HG03196 (cell line): ENCODE results near the gene MAN1A2.
A peak's percentile ranks its signal among the peaks of the same experiment; 100 is the strongest.

ENCODE experiments used
- ATAC-seq: cut with Tn5 transposase; IDR thresholded peaks from one replicate; pipeline ENCODE4 v1.9.1; 2021; ENCODE audit not compliant: unreplicated experiment

Gene MAN1A2

DNA sequence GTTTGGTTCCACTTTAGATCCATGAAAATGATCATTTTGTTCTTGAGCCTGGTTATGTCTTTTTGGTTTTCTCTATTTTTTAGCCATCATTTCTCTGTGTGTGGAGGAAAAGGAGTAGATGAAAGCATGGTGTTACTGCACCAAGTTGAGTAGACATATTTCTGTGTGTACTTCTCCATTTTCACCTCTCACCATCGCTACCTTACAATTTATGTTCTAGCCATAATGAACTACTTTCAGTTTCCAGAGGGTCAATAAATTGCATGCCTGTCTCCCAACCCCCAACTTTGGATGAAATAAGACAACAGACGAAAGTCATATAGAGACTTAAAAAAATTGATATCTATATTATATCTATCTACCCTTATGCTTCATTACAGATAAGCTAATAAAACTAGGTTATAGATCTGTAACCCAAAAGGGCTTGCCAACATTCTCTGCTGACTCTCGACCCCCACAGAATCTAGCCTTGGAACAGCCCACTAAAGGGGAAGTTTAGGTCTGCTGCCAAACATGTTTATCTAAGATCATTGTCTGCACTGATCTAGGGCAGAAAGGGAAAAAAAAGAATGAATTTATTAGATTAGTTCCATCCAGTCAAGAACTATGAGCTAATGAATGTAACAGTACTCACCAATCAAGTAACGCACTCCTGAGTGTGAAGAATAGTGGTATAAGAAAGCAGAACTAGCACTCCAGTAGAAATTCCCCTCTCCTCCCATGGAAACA lies 7.5 kb upstream of the MAN1A2 start:
- no peak for ATAC-seq

- no peak for ATAC-seq
These were observed 4.3 kb upstream of the MAN1A2 start for GRCh38 chr1:117362986-117363385.

DNA sequence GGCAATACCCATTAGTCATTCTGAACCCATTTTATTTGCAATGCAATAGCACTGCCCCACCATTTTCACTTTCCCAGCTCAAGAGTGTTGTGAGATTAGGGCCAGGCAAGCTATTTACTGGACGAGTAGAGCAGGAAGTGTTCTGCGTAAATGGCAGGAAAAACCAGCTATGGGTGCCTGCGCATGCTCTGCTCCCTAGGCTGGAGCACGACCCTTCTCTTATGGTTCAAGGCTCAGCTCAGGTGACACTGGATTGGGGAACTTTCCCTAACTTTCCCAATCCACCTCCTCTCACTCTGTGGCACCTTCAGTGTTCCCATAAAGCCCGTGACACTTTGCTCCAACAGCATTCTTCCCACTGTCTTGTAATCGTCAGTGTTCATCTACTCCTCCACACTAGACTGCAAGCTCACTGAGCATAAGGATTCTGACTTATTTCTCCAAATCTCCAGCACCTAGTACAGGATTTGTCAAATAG lies 3.6 kb upstream of the MAN1A2 start:
- no peak for ATAC-seq

DNA sequence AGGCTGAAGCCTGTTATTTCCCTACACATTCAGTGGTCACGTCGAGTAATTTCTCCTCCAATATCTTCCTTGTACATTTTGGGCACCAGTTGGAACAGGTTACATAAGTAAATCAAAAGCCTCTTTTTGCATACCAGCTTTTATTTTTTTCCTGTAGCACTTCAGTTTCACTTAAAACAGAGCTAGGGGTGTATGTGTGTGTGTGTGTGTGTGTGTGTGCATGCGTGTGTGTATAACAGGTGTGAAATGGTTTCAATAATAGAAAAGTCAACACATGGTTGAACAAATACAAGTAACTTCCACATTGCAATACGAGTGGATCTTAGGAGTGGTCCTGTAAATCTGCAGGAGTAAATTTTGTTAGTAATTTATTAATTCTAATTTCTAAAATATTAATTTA lies 3.0 kb upstream of the MAN1A2 start:
- no peak for ATAC-seq

DNA sequence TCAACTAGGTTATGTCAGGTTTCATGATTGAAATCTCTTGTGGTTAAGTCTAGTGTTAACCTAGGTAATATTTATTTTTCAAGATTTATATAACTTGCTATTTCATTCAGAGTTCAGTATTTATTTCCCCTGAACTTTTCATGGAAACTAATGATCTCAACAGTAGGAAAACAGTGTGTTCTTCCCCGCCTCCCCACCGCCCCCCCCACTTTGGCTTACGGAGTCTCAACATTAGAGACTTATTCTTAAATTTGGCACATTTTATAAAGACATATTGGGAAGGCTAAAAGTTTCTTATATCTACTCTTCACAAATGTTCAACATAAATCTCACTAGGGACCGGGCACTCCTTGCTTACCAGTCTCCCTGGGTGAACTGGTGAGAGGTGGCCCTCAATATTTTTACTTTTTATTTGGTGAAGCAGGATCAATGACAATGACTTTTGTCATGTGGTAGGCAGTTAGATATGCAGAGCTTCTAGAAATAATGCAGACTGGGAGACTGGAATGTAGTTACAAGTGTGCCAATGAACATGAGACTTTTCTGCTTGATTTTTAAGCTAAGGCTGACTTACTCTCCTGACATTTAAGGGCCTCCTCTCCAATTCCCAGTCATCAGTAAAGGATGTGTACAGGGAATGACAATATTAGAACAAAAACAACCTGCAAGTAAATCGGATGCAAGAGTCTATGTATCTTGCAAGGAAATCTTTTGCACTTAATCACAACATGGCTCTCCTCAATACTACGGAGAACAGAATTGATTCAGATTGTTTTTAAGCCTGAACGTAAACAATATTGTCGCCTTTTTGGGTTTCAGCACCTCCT lies 1.7 kb upstream of the MAN1A2 start:
- ATAC-seq = no peak

DNA sequence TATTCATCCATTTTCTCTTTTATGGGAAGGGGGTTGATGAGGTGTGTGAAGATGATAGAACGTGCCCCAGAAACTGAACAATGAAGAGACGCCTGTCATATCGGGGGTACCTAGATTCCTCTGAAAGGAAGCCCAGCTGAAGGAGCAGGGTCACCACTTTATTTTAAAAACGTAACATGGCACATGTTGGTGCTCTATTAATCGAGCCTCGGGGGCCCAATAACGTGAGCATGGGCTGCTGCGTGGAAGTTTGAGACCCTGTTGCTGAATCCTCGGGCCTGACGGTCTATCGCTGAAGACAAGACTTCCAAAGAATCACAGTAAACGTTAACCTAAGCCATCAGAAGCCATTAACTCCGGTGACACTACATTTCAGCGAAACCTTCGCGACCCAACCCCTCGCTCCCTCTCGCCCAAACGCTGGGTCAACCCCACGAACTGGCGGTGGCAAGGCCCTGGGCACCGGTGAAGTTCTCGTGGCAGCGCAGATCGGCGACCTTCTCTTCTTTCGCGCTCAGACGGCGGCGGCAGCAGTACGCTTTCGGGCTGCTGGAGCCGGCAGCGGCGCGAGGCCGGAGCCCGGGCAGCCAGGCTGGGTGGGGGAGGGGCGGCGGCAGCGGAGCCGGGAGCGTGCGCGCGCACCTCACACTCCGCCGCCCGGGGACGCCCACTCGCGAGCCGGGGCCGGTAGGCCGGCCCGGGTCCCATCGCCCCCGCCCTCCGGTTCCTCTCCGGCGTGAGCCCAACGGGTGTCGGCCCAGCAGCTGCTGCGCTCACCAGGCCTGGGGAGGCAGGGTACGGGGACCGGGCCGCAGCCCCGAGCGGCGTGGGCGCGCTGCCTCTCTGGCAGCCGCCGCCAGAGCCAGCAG lies 838 bp upstream of the MAN1A2 start:
- ATAC-seq = peak; percentile 38

DNA sequence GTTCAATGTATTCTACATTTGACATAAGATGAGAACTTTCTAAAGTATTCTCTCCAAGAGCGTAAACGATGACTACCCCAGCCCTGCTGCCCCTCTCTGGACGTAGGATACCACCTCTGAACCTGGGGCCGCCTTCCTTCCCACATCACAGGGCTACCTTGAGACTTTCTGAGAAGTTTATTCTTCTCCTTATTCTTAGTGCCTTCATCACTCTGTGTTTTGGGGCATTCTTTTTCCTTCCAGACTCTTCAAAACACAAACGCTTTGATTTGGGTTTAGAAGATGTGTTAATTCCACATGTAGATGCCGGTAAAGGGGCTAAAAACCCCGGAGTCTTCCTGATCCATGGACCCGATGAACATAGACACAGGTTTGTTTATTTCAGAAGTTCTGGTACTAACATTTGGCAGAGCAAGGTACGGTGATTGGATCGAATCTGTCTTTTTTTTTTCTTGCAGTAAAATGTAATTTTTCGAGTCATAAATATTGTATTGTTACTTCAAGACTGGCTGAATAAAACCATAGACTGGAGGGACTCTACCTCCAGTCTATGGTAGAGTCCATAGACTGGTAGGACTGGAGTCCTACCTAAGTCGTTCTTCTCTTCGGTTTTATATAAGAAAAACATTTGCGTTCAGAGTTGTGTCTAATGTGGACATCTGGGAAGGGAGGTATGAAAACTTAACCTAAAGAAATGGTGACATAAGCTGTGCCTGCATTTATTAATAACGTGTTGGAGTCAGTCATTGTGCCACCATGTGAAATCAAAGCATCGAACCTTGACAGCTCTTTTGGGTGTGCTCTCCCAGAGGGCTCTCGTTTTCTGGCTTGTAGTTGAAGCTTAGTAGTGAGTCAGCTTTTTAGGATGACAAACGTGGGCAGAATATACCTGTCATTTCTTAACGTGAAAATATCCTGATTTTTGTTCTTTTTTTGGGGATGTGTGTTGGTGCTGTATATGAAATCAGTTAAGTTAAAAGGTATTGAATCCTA lies 1.2 kb downstream of the MAN1A2 start:
- ATAC-seq = peak; percentile 23

DNA sequence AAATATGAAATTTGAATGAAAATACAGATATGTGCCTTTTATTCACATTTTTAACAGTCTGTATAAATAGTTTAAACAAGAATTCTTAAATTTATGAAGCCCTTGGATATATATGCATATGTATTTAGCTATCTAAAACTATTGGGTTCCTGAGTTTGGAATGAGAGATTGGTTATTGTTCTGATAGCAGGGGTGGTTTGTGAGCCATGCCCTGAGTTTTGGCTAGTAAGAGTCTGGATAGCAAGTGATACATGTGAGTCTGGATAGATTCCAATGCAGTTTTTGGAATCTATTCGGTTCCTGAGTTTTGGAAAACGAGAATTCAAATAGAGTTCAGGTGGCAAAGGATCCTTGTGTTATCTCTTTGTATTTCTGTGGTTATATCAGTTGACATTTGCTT lies 2.8 kb downstream of the MAN1A2 start:
- ATAC-seq = no peak

DNA sequence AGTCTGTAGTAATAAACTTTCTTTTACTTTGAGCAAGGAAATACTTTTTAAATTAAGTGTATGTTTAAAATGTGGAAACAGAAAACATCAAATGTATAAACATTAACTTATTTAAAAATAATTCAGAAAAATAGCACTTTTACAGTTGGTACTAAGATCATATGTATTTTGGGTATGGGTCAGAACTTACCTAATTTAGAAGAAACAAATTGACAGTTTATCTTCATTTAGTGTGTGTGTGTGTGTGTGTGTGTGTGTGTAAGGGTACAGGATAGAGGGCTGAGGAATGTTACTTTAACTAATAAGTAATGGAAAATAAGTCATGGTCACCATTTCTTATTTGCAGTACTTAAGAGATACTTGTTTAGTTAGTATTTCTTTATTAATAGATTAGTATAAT lies 3.3 kb downstream of the MAN1A2 start:
- no peak for ATAC-seq

DNA sequence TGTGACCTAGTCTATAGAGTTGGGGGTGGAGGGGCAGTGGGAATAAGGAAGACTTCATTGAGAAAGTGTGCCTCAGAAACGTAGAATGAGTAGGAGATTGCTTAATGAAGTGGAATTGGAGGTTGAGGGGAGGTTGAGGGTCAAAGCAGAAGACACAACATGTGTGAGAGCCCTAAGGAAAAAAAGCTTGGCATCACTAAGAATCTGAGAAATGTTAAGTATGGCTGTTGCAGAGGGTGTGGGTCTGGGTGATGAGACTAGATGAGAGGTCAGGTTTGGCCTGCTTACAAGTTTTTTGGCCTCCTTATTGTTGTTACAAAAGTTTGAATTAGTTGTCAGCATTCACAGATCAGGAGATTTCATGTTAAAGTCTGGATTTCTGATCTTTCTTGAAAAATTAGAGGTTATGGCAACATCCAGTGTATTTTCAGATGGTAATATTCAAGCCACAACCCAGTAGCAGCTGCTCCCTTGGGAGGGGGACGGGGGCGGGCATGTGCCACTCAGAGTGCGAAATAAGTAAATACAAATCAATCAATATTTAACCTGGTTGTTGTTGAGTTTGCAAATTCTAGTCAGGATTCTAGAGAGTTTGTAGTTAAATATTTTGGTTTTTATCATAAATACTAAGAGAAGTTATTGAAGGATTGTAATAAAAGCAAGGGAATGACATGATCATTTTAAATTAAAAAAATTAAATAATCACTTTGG lies 4.3 kb downstream of the MAN1A2 start:
- ATAC-seq = no peak

- ATAC-seq = no peak
These were observed 5.7 kb downstream of the MAN1A2 start for GRCh38 chr1:117372863-117373412.

GRCh38 chr1:117373932-117374331 lies 6.7 kb downstream of the MAN1A2 start:
- ATAC-seq = no peak

- no peak for ATAC-seq
These were observed 8.1 kb downstream of the MAN1A2 start for GRCh38 chr1:117375327-117375726.

DNA sequence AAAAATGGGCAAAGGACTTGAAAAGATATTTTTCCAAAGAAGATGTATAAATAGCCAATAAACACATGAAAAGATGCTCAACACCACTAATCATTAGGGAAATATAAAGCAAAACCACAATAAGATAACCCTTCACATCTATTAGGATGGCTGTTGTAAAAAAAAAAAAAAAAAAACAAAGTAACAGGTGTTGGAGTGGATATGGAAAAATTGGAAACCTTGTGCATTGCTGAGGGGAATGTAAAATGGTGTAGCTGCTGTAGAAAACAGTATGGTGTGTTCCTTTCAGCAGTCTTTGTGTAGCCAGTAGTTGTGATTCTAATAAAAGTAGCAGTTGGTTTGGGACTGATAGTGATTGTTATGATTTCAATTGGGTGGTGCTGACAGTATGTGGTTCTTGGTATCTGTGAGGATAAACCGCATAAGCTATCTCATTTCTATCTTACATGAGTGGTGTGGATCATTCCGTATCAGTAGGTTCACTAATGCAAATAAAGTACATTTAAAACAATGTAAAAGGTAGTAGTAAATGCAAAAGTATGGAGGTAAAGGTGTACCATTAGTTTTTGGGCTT lies 19.9 kb downstream of the MAN1A2 start:
- no peak for ATAC-seq

- ATAC-seq = no peak
These were observed 21.1 kb downstream of the MAN1A2 start for GRCh38 chr1:117388328-117388727.

DNA sequence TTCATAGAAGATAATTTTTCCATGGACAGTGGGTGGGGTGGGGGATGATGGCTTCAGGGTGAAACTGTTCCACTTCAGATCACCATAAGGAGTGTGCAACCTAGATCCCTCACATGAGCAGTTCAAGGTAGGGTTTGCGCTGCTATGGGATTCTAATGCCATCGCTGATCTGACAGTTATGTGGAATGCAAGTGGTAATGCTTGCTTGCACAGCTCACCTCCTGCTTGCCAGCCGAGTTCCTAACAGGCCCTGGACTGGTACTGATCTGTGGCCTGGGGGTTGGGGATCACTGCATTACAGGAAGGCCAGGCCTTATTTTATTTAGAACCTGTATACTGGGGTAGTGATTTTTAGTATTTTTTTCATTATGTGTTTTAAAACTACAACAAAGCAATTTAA lies 22.0 kb downstream of the MAN1A2 start:
- ATAC-seq = no peak

GRCh38 chr1:117389779-117390178 lies 22.5 kb downstream of the MAN1A2 start:
- ATAC-seq = no peak

GRCh38 chr1:117392771-117393170 lies 25.5 kb downstream of the MAN1A2 start:
- ATAC-seq = no peak

DNA sequence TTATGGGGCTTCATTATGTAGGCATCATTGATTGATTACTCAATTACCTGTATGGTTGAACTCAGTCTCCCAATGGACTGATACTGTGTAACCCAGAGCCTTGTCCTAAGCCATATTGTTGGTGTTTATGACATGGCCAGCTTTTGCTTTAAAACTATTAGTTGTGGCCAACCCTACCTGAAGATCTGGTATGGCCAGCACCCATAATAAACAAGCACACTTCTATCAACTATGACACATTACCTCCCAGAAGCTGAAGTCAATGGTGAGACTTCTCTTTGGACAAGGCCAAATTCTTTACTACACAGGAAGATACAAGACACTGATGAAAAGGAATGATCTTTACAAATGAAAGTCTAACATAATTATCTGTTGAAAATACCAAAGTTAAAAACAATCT lies 28.8 kb downstream of the MAN1A2 start:
- ATAC-seq = no peak
